HG03565 (cell line): ENCODE measurements around the gene EXOSC7.
"Not testable (repeated sequence)": the region's sequence is repeated elsewhere in the genome, so short reads cannot be mapped to it uniquely, and the experiment has no call there.

Experiments used
- ATAC-seq: cut with Tn5 transposase; IDR thresholded peaks from one replicate; pipeline ENCODE4 v1.9.1; 2021; ENCODE audit warnings: mild to moderate bottlenecking, moderate library complexity; ENCODE audit not compliant: unreplicated experiment

EXOSC7 gene

GRCh38 chr3:45053805-45054195, 77.8 kb downstream of the EXOSC7 start:
- not testable (repeated sequence) for ATAC-seq

DNA sequence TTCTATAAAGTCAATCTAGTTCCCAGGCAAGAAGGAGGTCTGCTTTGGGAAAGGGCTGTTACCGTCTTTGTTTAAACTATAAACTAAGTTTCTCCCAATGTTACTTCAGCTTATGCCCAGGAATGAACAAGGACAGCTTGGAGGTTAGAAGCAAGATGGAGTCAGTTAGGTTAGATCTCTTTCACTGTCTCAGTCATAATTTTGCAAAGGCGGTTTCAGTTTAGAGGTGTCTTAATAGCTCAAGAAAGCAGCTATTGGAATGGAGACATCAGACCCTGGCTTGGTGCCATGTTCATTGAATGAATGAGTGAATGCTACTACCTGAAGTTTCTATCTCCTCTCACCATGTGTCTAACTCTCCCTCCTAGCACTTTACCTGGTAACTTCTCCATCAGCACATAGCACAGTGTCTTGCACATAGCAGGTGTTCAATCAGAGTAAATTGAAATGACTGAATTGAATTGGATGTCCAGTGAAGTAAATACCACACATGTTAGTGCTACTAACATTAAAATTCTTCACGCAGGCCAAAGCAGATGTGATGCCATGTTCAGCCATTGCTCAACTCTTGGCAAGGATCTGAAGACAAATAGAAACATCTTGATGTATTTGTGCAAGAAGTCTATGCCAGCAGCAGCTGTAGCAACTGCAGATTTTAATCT, 78.3 kb downstream of the EXOSC7 start:
- no peak for ATAC-seq

DNA sequence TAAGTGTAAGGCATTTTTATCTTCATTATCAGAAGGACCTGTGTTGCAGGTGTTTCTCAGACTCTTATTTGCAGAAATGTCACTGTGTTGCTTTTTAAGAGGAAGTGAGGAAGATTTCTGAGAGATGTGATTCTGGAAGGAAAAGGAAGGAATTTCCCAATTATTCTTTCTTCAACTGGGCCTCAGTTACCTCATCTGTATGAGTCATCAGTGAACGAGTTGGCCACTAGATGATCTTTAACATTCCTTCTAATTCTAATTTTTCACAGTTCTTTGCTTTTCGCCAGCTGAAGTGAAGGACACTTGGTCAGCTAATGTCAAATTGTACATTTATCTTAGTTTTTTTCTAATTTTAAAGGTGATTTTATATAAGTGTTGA, 79.0 kb downstream of the EXOSC7 start:
- no peak for ATAC-seq

GRCh38 chr3:45055411-45056143, 79.5 kb downstream of the EXOSC7 start:
- ATAC-seq: no peak

DNA sequence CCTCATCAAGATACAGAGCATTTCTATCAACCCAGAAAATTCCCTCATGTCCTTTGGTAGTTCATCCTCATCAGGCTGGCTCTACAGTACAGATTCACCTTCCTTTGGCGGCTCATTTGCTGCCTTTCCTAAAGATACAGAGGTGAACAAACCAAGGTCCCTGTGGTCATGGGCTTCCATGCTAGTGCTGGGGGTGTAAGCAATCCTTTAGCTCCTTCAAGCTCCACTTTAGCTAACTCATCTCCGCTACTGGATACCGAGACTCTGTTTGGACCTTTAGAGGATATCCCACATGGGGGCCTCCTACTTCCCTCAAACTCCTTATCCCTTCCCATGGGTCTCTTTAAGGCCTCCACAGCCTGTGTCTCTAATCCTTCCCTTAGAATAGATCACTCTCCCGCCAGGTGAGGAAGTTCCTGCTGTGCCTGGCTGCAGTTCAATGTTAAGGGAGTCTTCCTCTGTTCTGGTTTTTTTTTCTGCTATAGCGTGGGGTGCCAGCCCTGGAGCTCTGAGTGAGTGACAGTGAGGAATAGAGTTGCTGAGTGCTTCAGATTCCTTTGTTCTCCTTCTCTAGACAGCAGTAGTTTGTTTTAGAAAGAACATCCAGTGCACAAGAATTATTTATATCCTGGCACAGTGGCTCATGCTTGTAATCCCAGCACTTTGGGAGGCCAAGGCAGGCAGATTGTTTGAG, 80.7 kb downstream of the EXOSC7 start:
- ATAC-seq: no peak

GRCh38 chr3:45057557-45057956, 81.5 kb downstream of the EXOSC7 start:
- ATAC-seq: no peak

GRCh38 chr3:45059132-45059531, 83.1 kb downstream of the EXOSC7 start:
- no peak for ATAC-seq

- ATAC-seq: no peak
Observed at GRCh38 chr3:45060165-45060892, 84.3 kb downstream of the EXOSC7 start.
